ENCODE measurements around the gene UPK2.

DNA sequence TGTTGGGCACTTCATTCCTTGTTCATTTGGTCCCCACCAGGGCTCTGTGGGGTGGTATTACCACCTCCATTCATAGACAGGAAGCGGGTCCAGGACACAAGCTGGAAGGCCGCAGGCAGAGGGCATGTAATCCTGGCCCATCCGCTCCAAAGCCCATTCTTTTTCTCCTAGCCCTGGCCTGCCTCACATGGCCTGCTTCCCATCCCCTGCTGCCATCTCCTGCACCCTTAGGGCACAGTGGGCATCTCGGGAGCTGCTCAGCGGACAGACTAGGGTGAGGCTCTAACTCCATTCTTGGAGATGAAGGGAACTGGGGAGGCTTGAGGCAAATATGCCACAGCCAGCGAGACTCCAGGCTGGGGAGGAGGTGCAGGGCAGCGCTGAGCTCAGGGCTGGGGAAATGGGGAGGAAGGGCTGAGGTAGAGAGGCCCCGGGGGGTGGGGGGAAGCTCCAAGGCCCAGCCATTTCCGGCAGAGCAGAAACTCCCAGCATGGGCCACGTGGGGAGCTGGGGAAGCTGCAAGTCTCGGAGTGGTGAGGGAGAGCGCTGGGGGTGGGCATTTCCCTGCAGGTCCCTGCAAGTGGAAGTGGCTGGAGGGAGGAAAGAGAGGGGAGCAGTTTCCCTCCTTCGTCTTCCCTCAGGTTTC, 16.0 kb upstream of the UPK2 start:
- no peak; the same call in 1 of the 2 replicates for TF ChIP-seq POLR2AphosphoS5 (IDR thresholded peaks at IDR 0.05; ENCODE audit: borderline replicate concordance, low read depth, low read length)
- no peak for TF ChIP-seq EZH2 (IDR thresholded peaks at IDR 0.05)
